ENCODE results near the gene ADORA2A. TPM values are rescaled to one million over a fixed set of nuclear protein-coding genes. Genes with fewer than 3 reads are reported as not detected.

Gene ADORA2A
- total and polyA plus RNA-seq, 2 of the 13 experiments (the other 11 are each of a cell fraction or from before 2014, with no cell fraction given): 3.3 to 5.0 TPM

- H3K4me1 ChIP-seq (ENCODE audit: insufficient read depth, low read length): peaks cover 62% of the 10 kb centered on the region
- no peaks in the 10 kb centered on the region for H3K9me3 ChIP-seq (ENCODE audit: low read length)
- in situ Hi-C loops (cut with HindIII; ENCODE audit: extremely low pct_ligation_motif_present, low pct_unique_long_range_greater_than_20kb): no loop called here
- ChIA-PET POLR2A (interaction anchor here (1.5 to 2.9 kb wide), 2 partner anchors 16 to 22 kb away, joined by 4 to 14 read pairs; no protein-coding TSS in a partner anchor), CTCF (ENCODE audit: low intra/inter-chr PET ratio, low total read pairs) (no interaction called here)
- H3K4me2 ChIP-seq (ENCODE audit: low read depth, low read length): no peak overlapping the region
- DNase-seq (ENCODE audit: low spot score) (no peak), ATAC-seq (no peak; the same call in 2 of the 3 replicates), FAIRE-seq (no peak)
- no peaks in the 10 kb centered on the region for H4K20me1 ChIP-seq (ENCODE audit: insufficient read depth, low read length)
- TF ChIP-seq ZSCAN31 (CRISPR knock-in tag; IDR thresholded peaks at IDR 0.05; ENCODE audit: low read depth) (no peak), EEA1 (CRISPR knock-in tag; IDR thresholded peaks at IDR 0.05; ENCODE audit: borderline replicate concordance) (no peak), ZNF556 (CRISPR knock-in tag; IDR thresholded peaks at IDR 0.05; ENCODE audit: borderline replicate concordance) (no peak), E2F1 (CRISPR knock-in tag; IDR thresholded peaks at IDR 0.05) (no peak), ZMAT5 (CRISPR knock-in tag; IDR thresholded peaks at IDR 0.05; ENCODE audit: borderline replicate concordance, low read depth) (no peak), PHF21A (CRISPR knock-in tag; IDR thresholded peaks at IDR 0.05) (no peak), ZNF513 (CRISPR knock-in tag; conservative IDR thresholded peaks at IDR 0.05) (no peak), CCAR2 (optimal IDR thresholded peaks at IDR 0.05; ENCODE audit: low read depth, low read length) (no peak), ZNF883 (CRISPR knock-in tag; IDR thresholded peaks at IDR 0.05; ENCODE audit: not compliant biosample characterization) (no peak), SALL2 (CRISPR knock-in tag; IDR thresholded peaks at IDR 0.05) (no peak), NR2F6 (IDR thresholded peaks at IDR 0.05) (no peak), NR2F6 (CRISPR knock-in tag; IDR thresholded peaks at IDR 0.05) (no peak), ZNF225 (CRISPR knock-in tag; IDR thresholded peaks at IDR 0.05) (no peak), ZNF816 (CRISPR knock-in tag; IDR thresholded peaks at IDR 0.05; ENCODE audit: borderline replicate concordance) (no peak), ETV5 (CRISPR knock-in tag; IDR thresholded peaks at IDR 0.05; ENCODE audit: borderline replicate concordance) (no peak)
- no peaks in the 10 kb centered on the region for H3K27me3 ChIP-seq (ENCODE audit: control insufficient read depth in 1 of 2, insufficient read depth in 2 of 2, low read length in 2 of 2)
- no peak overlapping the region for H3K4me3 ChIP-seq (replicated peaks in 1 of 3; ENCODE audit: insufficient read depth in 1 of 3, low read depth in 2 of 3, low read length in 3 of 3)
- BruUV-seq (replicated peaks): no TSS peak
- H3K79me2 ChIP-seq (ENCODE audit: insufficient read depth, low read length): no peaks in the 10 kb centered on the region
- intact Hi-C loops (cut with micrococcal nuclease; ENCODE audit: unreplicated experiment): no loop called here
- no peak overlapping the region for H3K27ac ChIP-seq (ENCODE audit: extremely low read length, insufficient read depth, low read length)
- H3K36me3 ChIP-seq (replicated peaks in 1 of 2; ENCODE audit: control insufficient read depth in 1 of 2, insufficient read depth in 2 of 2, low read length in 2 of 2): no peaks in the 10 kb centered on the region
- WGBS (ENCODE audit: low lambda C conversion rate): 55% methylated on average over 5 of the region's 5 CpGs
- H2AFZ ChIP-seq (ENCODE audit: low read length): no peak overlapping the region
- H3K9ac ChIP-seq (ENCODE audit: insufficient read depth, low read depth, low read length): no peak overlapping the region
Measured at GRCh38 chr22:24483976-24484545, 56.7 kb downstream of the ADORA2A start.

Measured in HepG2 (cell line).